Retinal pigment epithelial cell (primary cell): Measurements from ENCODE around the gene C15orf61.

Experiments used
- DNase-seq: peaks from one replicate; pipeline ENCODE4 v3.0.0-alpha.2; 2010; ENCODE audit warnings: low read depth
- H3K4me3 ChIP-seq: 2 replicates; pipeline ENCODE4 v1.5.1; 2011; ENCODE audit warnings: mild to moderate bottlenecking, low read length, control low read depth, moderate library complexity
- CTCF ChIP-seq: conservative IDR thresholded peaks from 2 replicates; pipeline ENCODE4 v1.5.1; 2011; ENCODE audit warnings: low read depth, low read length, control low read depth, inconsistent platforms

C15orf61 gene

GRCh38 chr15:67570875-67571647 lies 50.1 kb downstream of the C15orf61 start:
- DNase-seq: no peak
- TF ChIP-seq CTCF: no peak
- H3K4me3 ChIP-seq: no peak overlapping the region

GRCh38 chr15:67571648-67572415 lies 50.9 kb downstream of the C15orf61 start:
- no peak for TF ChIP-seq CTCF
- no peak for DNase-seq
- no peak overlapping the region for H3K4me3 ChIP-seq

GRCh38 chr15:67573194-67573593 lies 52.3 kb downstream of the C15orf61 start:
- no peak for DNase-seq
- no peak overlapping the region for H3K4me3 ChIP-seq
- no peak for TF ChIP-seq CTCF

- no peak for TF ChIP-seq CTCF
- H3K4me3 ChIP-seq: no peak overlapping the region
- DNase-seq: no peak
Measured at GRCh38 chr15:67575039-67575502, 54.1 kb downstream of the C15orf61 start.

- DNase-seq: no peak
- no peak overlapping the region for H3K4me3 ChIP-seq
- TF ChIP-seq CTCF: no peak
Measured at GRCh38 chr15:67578020-67578600, 57.2 kb downstream of the C15orf61 start.

GRCh38 chr15:67579164-67579563 lies 58.2 kb downstream of the C15orf61 start:
- no peak for DNase-seq
- H3K4me3 ChIP-seq: no peak overlapping the region
- no peak for TF ChIP-seq CTCF
